ENCODE data around the gene LZIC. TPM values are rescaled to one million over a fixed set of nuclear protein-coding genes. Genes with fewer than 3 reads are reported as not detected.
A peak's percentile ranks its signal among the peaks of the same experiment; 100 is the strongest.

LZIC gene
- total and polyA plus RNA-seq, 9 of the 15 experiments (the other 6 are each of a cell fraction or from before 2014, with no cell fraction given): 32.9 to 109 (median 61.7) TPM

- no peak for TF ChIP-seq HOMEZ (CRISPR knock-in tag; IDR thresholded peaks at IDR 0.05)
- TF ChIP-seq XRCC4 (IDR thresholded peaks at IDR 0.05; ENCODE audit: extremely low read depth, insufficient read depth, insufficient read length): no peak
- peak in 1 of 2 experiments; percentile 88; a peak in 2 of 4 replicates for TF ChIP-seq MLLT1 (IDR thresholded peaks at IDR 0.05)
- TF ChIP-seq ZNF431 (CRISPR knock-in tag; IDR thresholded peaks at IDR 0.05): no peak
- TF ChIP-seq THRAP3 (IDR thresholded peaks at IDR 0.05; ENCODE audit: borderline replicate concordance): no peak
- TF ChIP-seq ZNF212 (CRISPR knock-in tag; IDR thresholded peaks at IDR 0.05): no peak
- no peak for TF ChIP-seq RBM39 (optimal IDR thresholded peaks at IDR 0.05; ENCODE audit: low read depth, low read length)
- peak; percentile 57; the same call in 1 of the 2 replicates for TF ChIP-seq ARID1B (IDR thresholded peaks at IDR 0.05)
- no peak for TF ChIP-seq TRIM28 (IDR thresholded peaks at IDR 0.05)
- TF ChIP-seq, protein P1, sequence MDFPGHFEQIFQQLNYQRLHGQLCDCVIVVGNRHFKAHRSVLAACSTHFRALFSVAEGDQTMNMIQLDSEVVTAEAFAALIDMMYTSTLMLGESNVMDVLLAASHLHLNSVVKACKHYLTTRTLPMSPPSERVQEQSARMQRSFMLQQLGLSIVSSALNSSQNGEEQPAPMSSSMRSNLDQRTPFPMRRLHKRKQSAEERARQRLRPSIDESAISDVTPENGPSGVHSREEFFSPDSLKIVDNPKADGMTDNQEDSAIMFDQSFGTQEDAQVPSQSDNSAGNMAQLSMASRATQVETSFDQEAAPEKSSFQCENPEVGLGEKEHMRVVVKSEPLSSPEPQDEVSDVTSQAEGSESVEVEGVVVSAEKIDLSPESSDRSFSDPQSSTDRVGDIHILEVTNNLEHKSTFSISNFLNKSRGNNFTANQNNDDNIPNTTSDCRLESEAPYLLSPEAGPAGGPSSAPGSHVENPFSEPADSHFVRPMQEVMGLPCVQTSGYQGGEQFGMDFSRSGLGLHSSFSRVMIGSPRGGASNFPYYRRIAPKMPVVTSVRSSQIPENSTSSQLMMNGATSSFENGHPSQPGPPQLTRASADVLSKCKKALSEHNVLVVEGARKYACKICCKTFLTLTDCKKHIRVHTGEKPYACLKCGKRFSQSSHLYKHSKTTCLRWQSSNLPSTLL (IDR thresholded peaks at IDR 0.05): no peak
- no peak for TF ChIP-seq GATAD2A (IDR thresholded peaks at IDR 0.05)
- TF ChIP-seq PTBP1 (IDR thresholded peaks at IDR 0.05; ENCODE audit: low read depth, low read length): no peak
- no peak for TF ChIP-seq SLC30A9 (CRISPR knock-in tag; IDR thresholded peaks at IDR 0.05)
- no peak for TF ChIP-seq ATF2 (CRISPR knock-in tag; IDR thresholded peaks at IDR 0.05)
- TF ChIP-seq ID3 (CRISPR knock-in tag; IDR thresholded peaks at IDR 0.05): no peak
- TF ChIP-seq ID3 (tag; IDR thresholded peaks at IDR 0.05): no peak
- TF ChIP-seq ZNF764 (CRISPR knock-in tag; IDR thresholded peaks at IDR 0.05; ENCODE audit: low read depth): no peak
- no peak for TF ChIP-seq DNMT1 (IDR thresholded peaks at IDR 0.05)
- TF ChIP-seq DPF2 (IDR thresholded peaks at IDR 0.05): peak; percentile 73
These were observed 13.5 kb downstream of the LZIC start (continued) for GRCh38 chr1:9929431-9930385.

Measured in K562 (cell line).